ENCODE results near the gene CDKL4. TPM values are rescaled to one million over a fixed set of nuclear protein-coding genes. Genes with fewer than 3 reads are reported as not detected.

The CDKL4 gene
- total and polyA plus RNA-seq, 2 of the 13 experiments (the other 11 are each of a cell fraction or from before 2014, with no cell fraction given) = 0.29 to 0.50 TPM

DNA sequence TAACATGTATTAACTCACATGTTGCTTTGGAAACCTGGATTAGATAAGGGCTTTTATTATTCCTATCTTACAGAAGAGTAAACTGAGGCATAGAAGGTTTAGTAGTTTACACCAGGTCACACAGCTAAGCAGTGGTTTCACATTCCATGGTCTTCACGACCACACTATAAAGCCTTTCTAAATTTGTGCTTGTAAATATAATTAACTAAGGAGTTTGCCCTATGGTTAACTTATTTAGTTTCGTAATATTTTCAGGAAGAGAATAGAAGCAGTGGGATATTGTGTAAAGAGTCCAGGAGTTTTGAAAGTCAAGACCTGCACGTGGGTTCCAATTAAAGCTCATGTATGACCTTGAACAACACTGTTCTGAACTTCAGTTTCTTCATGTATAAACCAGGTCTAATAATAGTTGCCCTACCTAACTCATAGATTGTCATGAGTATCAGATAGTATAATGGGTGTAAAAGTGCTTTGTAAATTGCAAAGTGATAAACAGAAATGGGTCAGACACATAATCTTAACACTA, 103.4 kb downstream of the CDKL4 start (continued):
- TF ChIP-seq NPAS2 (CRISPR knock-in tag; IDR thresholded peaks at IDR 0.05; ENCODE audit: borderline replicate concordance) (no peak), BORCS8-MEF2B (CRISPR knock-in tag; IDR thresholded peaks at IDR 0.05) (no peak), POGZ (CRISPR knock-in tag; IDR thresholded peaks at IDR 0.05) (peak; percentile 36), NR2F1 (CRISPR knock-in tag; IDR thresholded peaks at IDR 0.05) (peak in 1 of 2 experiments; percentile 27; a peak in 1 of 4 replicates), HCFC1 (IDR thresholded peaks at IDR 0.05; ENCODE audit: low read depth, low read length) (no peak), RARA (CRISPR knock-in tag; IDR thresholded peaks at IDR 0.05) (peak; percentile 90), ZNF878 (CRISPR knock-in tag; IDR thresholded peaks at IDR 0.05) (no peak), ZNF501 (CRISPR knock-in tag; IDR thresholded peaks at IDR 0.05) (no peak), ZNF160 (CRISPR knock-in tag; IDR thresholded peaks at IDR 0.05) (no peak), ZNF615 (CRISPR knock-in tag; IDR thresholded peaks at IDR 0.05; ENCODE audit: borderline replicate concordance) (no peak), ZSCAN9 (CRISPR knock-in tag; IDR thresholded peaks at IDR 0.05; ENCODE audit: borderline replicate concordance) (peak; percentile 61; the same call in 1 of the 2 replicates), MED13 (CRISPR knock-in tag; IDR thresholded peaks at IDR 0.05) (no peak), XRCC5 (optimal IDR thresholded peaks at IDR 0.05; ENCODE audit: low read length) (no peak), ZNF232 (CRISPR knock-in tag; IDR thresholded peaks at IDR 0.05; ENCODE audit: borderline replicate concordance) (no peak), ZNF446 (CRISPR knock-in tag; IDR thresholded peaks at IDR 0.05) (no peak), ZBTB7B (CRISPR knock-in tag; IDR thresholded peaks at IDR 0.05) (no peak), ZNF30 (CRISPR knock-in tag; IDR thresholded peaks at IDR 0.05) (no peak), KLF9 (CRISPR knock-in tag; IDR thresholded peaks at IDR 0.05; ENCODE audit: low read depth) (no peak), ZNF841 (CRISPR knock-in tag; IDR thresholded peaks at IDR 0.05; ENCODE audit: borderline replicate concordance) (no peak), ZFY (CRISPR knock-in tag; IDR thresholded peaks at IDR 0.05) (no peak), SNAI1 (CRISPR knock-in tag; IDR thresholded peaks at IDR 0.05; ENCODE audit: borderline replicate concordance) (no peak), ZNF816 (CRISPR knock-in tag; IDR thresholded peaks at IDR 0.05; ENCODE audit: borderline replicate concordance) (no peak), ZFP36 (IDR thresholded peaks at IDR 0.05; ENCODE audit: borderline replicate concordance, low read depth, low read length, partially characterized antibody) (no peak), PRMT3 (CRISPR knock-in tag; IDR thresholded peaks at IDR 0.05; ENCODE audit: borderline replicate concordance, low read depth) (no peak)
- TF ChIP-seq, protein P1, sequence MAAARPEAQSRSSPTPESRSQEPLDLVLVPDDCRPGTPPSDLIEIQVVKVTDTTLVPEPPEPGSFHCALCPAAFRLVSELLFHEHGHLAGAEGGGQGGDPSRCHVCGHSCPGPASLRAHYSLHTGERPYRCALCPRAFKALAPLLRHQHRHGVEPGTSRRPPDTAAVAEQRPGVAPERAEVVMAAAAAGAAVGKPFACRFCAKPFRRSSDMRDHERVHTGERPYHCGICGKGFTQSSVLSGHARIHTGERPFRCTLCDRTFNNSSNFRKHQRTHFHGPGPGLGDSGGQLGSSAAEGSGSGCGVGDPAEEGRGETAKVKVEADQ (CRISPR knock-in tag; IDR thresholded peaks at IDR 0.05; ENCODE audit: borderline replicate concordance) = no peak
- TF ChIP-seq, protein P2, sequence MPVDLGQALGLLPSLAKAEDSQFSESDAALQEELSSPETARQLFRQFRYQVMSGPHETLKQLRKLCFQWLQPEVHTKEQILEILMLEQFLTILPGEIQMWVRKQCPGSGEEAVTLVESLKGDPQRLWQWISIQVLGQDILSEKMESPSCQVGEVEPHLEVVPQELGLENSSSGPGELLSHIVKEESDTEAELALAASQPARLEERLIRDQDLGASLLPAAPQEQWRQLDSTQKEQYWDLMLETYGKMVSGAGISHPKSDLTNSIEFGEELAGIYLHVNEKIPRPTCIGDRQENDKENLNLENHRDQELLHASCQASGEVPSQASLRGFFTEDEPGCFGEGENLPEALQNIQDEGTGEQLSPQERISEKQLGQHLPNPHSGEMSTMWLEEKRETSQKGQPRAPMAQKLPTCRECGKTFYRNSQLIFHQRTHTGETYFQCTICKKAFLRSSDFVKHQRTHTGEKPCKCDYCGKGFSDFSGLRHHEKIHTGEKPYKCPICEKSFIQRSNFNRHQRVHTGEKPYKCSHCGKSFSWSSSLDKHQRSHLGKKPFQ (CRISPR knock-in tag; IDR thresholded peaks at IDR 0.05; ENCODE audit: insufficient replicate concordance) = no peak
- TF ChIP-seq, protein P3, sequence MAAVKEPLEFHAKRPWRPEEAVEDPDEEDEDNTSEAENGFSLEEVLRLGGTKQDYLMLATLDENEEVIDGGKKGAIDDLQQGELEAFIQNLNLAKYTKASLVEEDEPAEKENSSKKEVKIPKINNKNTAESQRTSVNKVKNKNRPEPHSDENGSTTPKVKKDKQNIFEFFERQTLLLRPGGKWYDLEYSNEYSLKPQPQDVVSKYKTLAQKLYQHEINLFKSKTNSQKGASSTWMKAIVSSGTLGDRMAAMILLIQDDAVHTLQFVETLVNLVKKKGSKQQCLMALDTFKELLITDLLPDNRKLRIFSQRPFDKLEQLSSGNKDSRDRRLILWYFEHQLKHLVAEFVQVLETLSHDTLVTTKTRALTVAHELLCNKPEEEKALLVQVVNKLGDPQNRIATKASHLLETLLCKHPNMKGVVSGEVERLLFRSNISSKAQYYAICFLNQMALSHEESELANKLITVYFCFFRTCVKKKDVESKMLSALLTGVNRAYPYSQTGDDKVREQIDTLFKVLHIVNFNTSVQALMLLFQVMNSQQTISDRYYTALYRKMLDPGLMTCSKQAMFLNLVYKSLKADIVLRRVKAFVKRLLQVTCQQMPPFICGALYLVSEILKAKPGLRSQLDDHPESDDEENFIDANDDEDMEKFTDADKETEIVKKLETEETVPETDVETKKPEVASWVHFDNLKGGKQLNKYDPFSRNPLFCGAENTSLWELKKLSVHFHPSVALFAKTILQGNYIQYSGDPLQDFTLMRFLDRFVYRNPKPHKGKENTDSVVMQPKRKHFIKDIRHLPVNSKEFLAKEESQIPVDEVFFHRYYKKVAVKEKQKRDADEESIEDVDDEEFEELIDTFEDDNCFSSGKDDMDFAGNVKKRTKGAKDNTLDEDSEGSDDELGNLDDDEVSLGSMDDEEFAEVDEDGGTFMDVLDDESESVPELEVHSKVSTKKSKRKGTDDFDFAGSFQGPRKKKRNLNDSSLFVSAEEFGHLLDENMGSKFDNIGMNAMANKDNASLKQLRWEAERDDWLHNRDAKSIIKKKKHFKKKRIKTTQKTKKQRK (IDR thresholded peaks at IDR 0.05; ENCODE audit: low read length) = no peak

Measured in HepG2 (cell line).